Osteoblast (primary cell): ENCODE data around the gene MMP17. TPM values are rescaled to one million over a fixed set of nuclear protein-coding genes. Genes with fewer than 3 reads are reported as not detected.
A peak's percentile ranks its signal among the peaks of the same experiment; 100 is the strongest.

Experiments used
- DNase-seq: peaks from one replicate; pipeline ENCODE4 v3.0.0; 2011; ENCODE audit warnings: low spot score, mixed read lengths; ENCODE audit not compliant: insufficient read length; ENCODE audit errors: missing footprints
- H2AFZ ChIP-seq: 2 replicates; pipeline ENCODE4 v1.6.0; 2011; ENCODE audit warnings: mild to moderate bottlenecking, low read length
- H3K27ac ChIP-seq: 2 replicates; pipeline ENCODE4 v1.5.1; 2011; ENCODE audit warnings: mild to moderate bottlenecking, low read depth, low read length, moderate library complexity
- H3K27me3 ChIP-seq: 2 replicates; pipeline ENCODE4 v1.6.0; 2012; ENCODE audit warnings: mild to moderate bottlenecking, control low read depth, inconsistent platforms, low read length, moderate library complexity; ENCODE audit not compliant: insufficient read depth
- H3K36me3 ChIP-seq: 2 replicates; pipeline ENCODE4 v1.5.1; 2011; ENCODE audit warnings: mild to moderate bottlenecking, low read length, control low read depth, moderate library complexity; ENCODE audit not compliant: insufficient read depth
- H3K4me1 ChIP-seq: 2 replicates; pipeline ENCODE4 v1.5.1; 2011; ENCODE audit warnings: mild to moderate bottlenecking, low read length, control low read depth, moderate library complexity; ENCODE audit not compliant: insufficient read depth
- H3K4me2 ChIP-seq: 2 replicates; pipeline ENCODE4 v1.6.0; 2011; ENCODE audit warnings: mild to moderate bottlenecking, low read length; ENCODE audit not compliant: insufficient read depth
- H3K4me3 ChIP-seq: fragments of 200-600 bp; sonication (generic); 3 replicates; pipeline ENCODE4 v1.5.1; 2012; ENCODE audit warnings: mild to moderate bottlenecking, low read length, inconsistent platforms; ENCODE audit not compliant: insufficient read depth
- H3K79me2 ChIP-seq: 2 replicates; pipeline ENCODE4 v1.6.0; 2012; ENCODE audit warnings: mild to moderate bottlenecking, low read length, control low read depth, inconsistent platforms; ENCODE audit not compliant: insufficient read depth
- H3K9me3 ChIP-seq: 2 replicates; pipeline ENCODE4 v1.5.1; 2011; ENCODE audit warnings: low read depth, low read length, control low read depth
- H4K20me1 ChIP-seq: 2 replicates; pipeline ENCODE4 v1.6.0; 2012; ENCODE audit warnings: mild to moderate bottlenecking, low read length, control low read depth; ENCODE audit not compliant: insufficient read depth
- CTCF ChIP-seq: IDR thresholded peaks from 2 replicates; pipeline ENCODE4 v1.5.1; 2011; ENCODE audit warnings: mild to moderate bottlenecking, low read depth, low read length, moderate library complexity; ENCODE audit errors: extremely low read depth
- total RNA-seq: library from RNA; depleted of rRNA; stranded (reverse); fragments of >200 nt; gene quantifications from 2 replicates; pipeline ENCODE4 v1.2.3, GENCODE V29; 2012

Gene MMP17
- total RNA-seq, 1 donor, result 10.5 TPM

- no peak overlapping the region for H3K27ac ChIP-seq
Observed at GRCh38 chr12:131826097-131826928, 1.9 kb upstream of the MMP17 start.

DNA sequence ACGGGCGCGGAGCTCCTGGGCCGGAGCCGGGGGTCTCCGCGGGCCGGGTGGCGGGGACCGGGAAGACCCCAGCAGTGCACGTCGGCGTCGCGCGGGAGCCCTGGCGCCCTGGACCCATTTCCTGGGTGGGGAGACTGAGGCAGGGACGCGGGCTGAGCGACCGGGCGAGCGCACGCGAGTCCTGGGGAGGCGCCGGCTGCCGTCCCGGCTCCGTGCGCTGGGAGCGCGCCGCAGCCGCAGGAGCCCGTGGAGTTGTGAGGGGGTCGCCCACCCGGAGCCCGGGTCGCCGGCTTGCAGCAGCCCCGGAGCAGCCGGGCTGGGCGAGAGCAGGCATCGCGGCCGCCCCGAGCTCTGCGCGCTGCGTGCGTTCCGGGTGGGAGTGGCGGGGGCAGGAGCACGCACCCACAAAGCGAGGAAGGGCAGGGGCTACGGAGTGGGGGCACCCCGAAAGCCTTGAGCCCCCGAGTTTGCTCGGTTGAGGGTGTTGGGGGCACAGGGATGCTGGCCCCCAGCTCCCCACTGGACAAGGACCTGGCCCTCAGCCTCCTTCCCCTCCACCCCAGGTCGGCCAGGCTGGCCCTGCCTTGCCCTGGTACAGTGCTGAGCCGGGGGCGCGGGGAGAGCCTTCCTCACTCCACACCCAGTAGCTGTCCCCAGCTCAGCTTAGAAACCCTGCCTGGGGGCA, 620 bp downstream of the MMP17 start:
- peak; percentile 82 for DNase-seq
- no peak overlapping the region for H3K27ac ChIP-seq
- H3K27me3 ChIP-seq, result peaks cover 6% of the 10 kb centered on the region

More at GRCh38 chr12:131826097-131826928, 1.9 kb upstream of the MMP17 start:
- H3K4me3 ChIP-seq, result no peak overlapping the region
- no peak overlapping the region for H3K4me2 ChIP-seq
- H3K27me3 ChIP-seq, result peaks cover 6% of the 10 kb centered on the region
- no peaks in the 10 kb centered on the region for H3K9me3 ChIP-seq
- H4K20me1 ChIP-seq, result no peaks in the 10 kb centered on the region
- no peaks in the 10 kb centered on the region for H3K79me2 ChIP-seq
- no peaks in the 10 kb centered on the region for H3K36me3 ChIP-seq
- H3K4me1 ChIP-seq, result peaks cover 12% of the 10 kb centered on the region
- no peak overlapping the region for H2AFZ ChIP-seq
- peak; percentile 51 for DNase-seq
- no peak for TF ChIP-seq CTCF

DNA sequence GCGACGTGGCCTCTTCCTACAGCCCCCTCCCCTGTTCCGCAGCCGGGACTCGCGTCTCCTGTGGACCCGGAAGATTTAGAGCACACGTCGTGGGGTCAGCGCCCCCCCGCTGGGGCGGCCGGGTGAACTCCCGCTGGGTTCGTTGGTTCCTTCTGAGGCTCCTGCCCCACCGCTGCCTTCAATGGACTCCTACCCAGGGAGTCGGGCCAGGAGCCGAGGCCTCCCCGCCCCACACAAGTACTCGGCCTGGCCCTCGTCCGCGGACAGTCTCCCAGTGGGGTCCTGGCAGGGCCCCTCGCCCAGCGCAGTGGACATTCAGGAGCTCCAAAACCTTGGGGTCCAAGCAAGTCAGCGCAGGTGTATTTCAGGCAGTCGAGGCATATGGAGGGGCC, 1.2 kb downstream of the MMP17 start:
- peak overlapping the region; percentile 70 for H3K4me3 ChIP-seq
- peak; percentile 76 for DNase-seq
- H2AFZ ChIP-seq, result peak overlapping the region; percentile 37
- no peak overlapping the region for H3K27ac ChIP-seq
- H3K4me2 ChIP-seq, result peak overlapping the region; percentile 86
- H3K4me1 ChIP-seq, result peaks cover 15% of the 10 kb centered on the region
- peaks cover 6% of the 10 kb centered on the region for H3K27me3 ChIP-seq
- TF ChIP-seq CTCF, result no peak
- H3K9me3 ChIP-seq, result no peaks in the 10 kb centered on the region
- no peaks in the 10 kb centered on the region for H3K79me2 ChIP-seq
- no peaks in the 10 kb centered on the region for H3K36me3 ChIP-seq
- no peaks in the 10 kb centered on the region for H4K20me1 ChIP-seq

More for the DNA sequence above, 620 bp downstream of the MMP17 start:
- H3K4me1 ChIP-seq, result peaks cover 15% of the 10 kb centered on the region
- H3K9me3 ChIP-seq, result no peaks in the 10 kb centered on the region
- no peaks in the 10 kb centered on the region for H3K36me3 ChIP-seq
- no peaks in the 10 kb centered on the region for H4K20me1 ChIP-seq
- no peaks in the 10 kb centered on the region for H3K79me2 ChIP-seq
- TF ChIP-seq CTCF, result no peak
- H3K4me2 ChIP-seq, result peak overlapping the region; percentile 86
- H2AFZ ChIP-seq, result peak overlapping the region; percentile 37
- peak overlapping the region; percentile 70 for H3K4me3 ChIP-seq

GRCh38 chr12:131829791-131830334, 1.7 kb downstream of the MMP17 start:
- TF ChIP-seq CTCF, result no peak
- Histone ChIP-seq H3K4me1 (peaks cover 15% of the 10 kb centered on the region), H2AFZ (no peak overlapping the region)

More at GRCh38 chr12:131829791-131830334, 1.7 kb downstream of the MMP17 start:
- H3K27ac ChIP-seq, result no peak overlapping the region
- H4K20me1 ChIP-seq, result no peaks in the 10 kb centered on the region
- DNase-seq, result peak; percentile 80
- no peaks in the 10 kb centered on the region for H3K9me3 ChIP-seq
- no peaks in the 10 kb centered on the region for H3K36me3 ChIP-seq
- peak overlapping the region; percentile 86 for H3K4me2 ChIP-seq
- H3K79me2 ChIP-seq, result no peaks in the 10 kb centered on the region
- H3K27me3 ChIP-seq, result peaks cover 6% of the 10 kb centered on the region
- peak overlapping the region; percentile 70 for H3K4me3 ChIP-seq
